GM04504 (cell line): ENCODE data around the gene CACNA1I.

Experiments used
- DNase-seq: peaks from one replicate; pipeline ENCODE4 v3.0.0-alpha.2; 2012; ENCODE audit warnings: low read depth

CACNA1I gene

GRCh38 chr22:39568278-39568981, 2.1 kb upstream of the CACNA1I start:
- no peak for DNase-seq

DNA sequence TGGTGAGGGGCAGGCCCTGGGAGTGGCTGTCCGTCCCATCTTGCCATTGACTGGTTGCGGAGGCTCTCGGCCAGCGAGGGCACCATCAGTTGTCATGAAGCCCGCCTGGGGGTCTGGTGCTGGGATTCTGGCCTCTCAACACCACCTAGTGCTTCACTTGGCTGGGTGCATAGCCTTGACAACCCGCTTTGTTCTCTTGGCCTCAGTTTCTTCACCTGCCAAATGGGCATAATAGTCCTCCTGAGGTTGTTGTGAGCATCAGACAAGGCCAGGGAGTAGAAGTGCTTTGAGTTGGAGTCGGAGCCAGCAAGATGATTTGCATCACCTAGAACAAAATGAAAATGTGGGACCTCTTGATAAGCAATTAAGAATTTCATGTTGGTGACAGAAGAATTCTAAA, 1.5 kb upstream of the CACNA1I start:
- DNase-seq, result no peak

DNA sequence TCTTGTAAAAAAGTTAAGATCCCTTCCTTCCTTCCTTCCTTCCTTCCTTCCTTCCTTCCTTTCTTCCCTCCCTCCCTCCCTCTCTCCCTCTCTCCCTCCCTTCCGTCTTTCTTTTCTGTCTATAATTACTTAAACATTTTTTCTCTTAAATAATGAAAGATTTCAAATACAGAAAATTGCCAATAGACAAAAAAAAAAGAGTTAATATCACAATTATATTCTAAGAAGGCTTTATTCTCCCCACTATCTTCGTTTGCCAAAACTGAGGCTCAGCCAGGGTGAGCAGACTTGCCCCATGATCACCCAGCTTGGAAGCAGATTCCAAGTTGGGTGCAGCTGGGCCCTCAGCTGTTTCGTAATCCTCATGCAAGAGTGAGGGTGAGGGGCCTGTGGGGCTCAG, 327 bp upstream of the CACNA1I start:
- no peak for DNase-seq

- no peak for DNase-seq
Measured at GRCh38 chr22:39571538-39571937, 985 bp downstream of the CACNA1I start.

GRCh38 chr22:39574779-39575551, 4.4 kb downstream of the CACNA1I start:
- peak; percentile 53 for DNase-seq

- DNase-seq, result no peak
Measured at GRCh38 chr22:39575552-39575825, 4.9 kb downstream of the CACNA1I start.

GRCh38 chr22:39576027-39576426, 5.5 kb downstream of the CACNA1I start:
- DNase-seq, result no peak

GRCh38 chr22:39577366-39577765, 6.8 kb downstream of the CACNA1I start:
- no peak for DNase-seq

GRCh38 chr22:39577900-39578299, 7.3 kb downstream of the CACNA1I start:
- DNase-seq, result no peak

DNA sequence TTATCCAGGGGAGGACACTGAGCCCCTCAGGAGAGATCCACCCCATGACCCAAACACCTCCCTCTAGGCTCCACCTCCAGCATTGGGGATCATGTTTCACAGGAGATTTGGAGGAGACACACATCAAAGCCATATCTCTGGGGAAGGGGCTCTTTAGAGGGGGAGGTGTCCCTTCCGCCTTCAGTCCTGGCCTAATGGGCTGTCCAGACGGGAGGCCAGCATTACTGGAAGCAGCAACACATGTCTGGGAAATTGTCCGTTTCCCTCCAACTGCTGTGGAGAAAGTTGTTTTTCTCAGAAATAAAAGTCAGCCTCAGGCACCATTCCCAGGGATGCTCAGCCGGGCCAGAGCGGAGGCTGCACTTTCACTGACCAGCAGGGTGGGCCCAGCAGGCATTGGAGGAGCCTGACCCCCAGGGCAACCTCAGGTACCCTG, 9.5 kb downstream of the CACNA1I start:
- no peak for DNase-seq

GRCh38 chr22:39580795-39581194, 10.2 kb downstream of the CACNA1I start:
- DNase-seq, result no peak

DNA sequence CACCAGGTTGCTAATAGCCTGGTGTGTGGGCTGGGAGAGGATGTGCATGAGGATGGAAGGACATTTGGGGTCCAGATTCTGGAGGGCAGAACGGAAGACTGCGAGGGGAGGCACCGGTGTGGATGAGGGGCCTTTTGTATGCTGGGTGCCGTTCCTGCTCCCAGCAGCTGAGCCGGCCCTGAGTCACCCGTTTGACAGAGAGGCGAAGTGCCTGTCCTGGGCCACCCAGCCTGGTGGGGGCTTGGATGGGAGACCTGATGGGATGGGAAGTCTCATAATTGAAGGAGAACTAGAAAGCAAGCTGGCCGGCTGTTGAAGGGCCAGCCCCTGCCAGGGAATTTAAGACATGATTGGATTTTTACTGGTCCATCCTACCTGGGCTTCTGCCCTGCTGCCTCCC, 10.8 kb downstream of the CACNA1I start:
- no peak for DNase-seq

GRCh38 chr22:39583066-39583667, 12.6 kb downstream of the CACNA1I start:
- DNase-seq, result no peak

- DNase-seq, result no peak
Measured at GRCh38 chr22:39589875-39590274, 19.3 kb downstream of the CACNA1I start.

DNA sequence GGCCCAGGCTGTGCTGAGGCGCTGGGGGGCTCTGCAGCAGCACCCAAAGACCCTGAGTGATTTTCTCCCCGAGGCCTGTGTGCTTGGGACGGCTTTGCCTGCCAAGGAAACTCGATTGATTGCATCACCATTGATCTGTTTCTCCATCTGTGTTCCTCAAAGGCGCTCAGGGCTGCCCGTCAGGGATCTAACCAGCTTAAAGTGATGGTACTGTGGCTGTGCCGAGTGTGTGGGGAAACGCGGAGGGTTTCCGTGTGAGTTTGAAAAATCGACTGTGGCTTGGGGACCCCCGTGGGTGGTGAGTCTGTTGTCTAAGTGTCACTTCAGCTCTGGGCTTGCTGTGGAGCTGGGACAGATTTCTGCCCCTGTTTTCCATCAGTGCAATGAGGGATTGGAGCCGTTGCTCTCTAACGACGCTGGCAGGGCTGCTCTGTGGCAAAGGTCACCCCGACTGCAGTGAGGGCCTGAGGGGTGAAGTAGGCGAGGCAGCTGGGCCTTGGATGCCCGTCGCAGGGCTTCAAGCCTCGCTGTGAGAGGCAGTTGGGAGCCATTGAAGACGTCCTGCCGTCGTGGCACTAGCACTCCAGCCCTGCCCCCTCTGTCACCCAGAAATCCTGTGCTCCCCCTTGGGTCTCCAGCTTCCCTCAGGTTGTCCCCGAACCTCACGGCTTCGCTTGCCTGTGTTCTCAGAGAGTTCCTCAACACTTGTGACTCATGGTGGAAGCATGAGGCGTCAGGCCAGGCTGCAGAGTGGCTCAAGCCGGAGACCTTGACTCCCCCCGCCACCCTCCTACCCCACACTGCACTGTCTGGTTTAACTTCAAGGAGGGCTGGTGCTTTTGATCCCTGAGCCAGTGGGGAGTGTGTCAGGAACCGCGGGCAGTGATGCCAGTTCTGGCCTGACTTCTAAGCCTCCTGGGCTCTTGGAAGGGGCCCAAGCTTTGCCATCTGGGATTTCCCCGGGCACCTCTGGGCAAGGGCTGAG, 21.8 kb downstream of the CACNA1I start:
- DNase-seq, result peak; percentile 53

DNA sequence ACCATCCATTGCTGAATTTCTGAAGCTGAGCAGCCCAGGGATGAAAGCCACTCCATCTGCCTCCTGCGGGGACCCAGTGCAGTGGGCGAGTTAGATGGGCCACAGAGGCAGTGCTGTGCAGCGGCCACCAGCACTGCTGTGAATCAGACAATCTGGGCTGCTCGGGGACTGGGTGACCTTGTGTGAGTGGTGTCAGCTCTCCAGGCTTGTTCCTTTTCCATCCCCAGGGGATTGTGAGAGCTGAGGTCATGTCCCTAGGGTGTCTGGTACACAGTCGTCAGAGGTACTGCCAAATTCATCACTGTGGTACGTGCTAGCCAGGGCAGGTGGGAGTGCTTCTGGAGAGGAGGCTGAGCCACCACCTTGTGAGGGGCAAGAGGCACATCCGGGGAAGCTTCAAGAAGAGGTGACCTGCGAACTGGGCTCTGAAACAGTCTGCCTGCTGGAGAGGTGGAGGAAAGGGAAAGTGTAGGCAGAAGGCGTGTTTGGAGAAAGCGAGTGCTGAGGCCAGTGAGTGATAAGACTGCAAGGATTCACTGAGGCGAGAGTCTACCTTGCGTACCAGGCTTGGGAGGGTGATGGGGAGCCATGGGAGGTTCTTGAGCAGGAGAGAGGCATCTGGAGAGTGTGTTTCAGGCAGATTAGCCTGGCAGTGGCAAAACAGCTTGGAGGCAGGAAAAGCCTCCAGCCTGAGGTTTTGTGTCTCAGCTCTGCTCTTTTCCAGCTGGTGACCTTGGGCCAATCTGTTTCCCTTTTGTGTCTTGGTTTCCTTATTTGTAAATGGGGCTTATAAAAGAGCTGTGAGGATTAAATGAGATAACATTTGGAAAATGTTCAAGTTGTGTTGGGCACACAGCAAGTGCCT, 22.7 kb downstream of the CACNA1I start:
- no peak for DNase-seq

- no peak for DNase-seq
Measured at GRCh38 chr22:39593931-39594285, 23.4 kb downstream of the CACNA1I start.

DNA sequence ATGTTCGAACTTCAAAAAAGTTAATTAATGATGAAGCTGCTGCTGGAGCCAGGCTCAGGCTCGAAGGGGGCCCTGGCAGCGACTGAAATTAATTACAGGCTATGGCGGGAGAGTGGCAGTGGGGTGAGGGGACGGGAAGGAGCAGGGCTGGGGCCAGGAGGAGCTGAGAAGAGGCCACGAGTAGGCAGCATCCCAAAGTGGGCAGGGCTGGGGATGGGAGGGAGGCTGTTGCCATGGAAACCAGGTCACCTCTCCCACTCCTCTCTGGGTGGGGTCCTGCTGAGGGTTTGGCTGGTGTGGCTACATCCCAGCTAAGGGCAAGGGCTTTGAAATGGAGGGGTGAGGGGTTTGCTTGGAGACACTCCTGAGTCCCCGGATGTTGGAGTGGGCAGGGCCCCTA, 23.9 kb downstream of the CACNA1I start:
- no peak for DNase-seq

DNA sequence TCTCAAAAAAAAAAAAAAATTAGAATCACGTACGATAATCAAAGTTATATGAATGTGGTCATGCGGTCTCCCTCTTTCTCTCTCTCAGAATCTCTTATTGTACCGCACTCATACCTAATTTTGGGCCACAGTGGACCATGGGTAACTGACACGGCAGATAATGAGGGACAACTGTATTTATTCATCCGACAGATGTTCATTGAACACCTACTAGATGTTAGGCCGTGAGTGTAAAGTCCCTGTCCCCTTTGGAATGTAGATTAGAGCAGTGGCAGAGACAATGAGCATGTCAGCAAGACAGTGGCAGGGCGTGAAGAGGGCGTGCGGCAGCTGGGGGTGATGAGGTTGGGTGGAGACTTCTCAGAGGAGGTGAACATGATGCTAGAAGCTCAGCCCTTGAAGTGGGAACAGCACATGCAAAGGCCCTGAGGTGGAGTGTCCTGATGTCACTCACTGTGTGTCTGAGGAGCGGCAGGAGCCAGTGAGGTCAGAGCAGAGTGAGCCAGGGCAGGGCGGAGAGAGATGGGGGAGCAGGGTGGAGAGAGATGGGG, 25.1 kb downstream of the CACNA1I start:
- DNase-seq, result no peak

DNA sequence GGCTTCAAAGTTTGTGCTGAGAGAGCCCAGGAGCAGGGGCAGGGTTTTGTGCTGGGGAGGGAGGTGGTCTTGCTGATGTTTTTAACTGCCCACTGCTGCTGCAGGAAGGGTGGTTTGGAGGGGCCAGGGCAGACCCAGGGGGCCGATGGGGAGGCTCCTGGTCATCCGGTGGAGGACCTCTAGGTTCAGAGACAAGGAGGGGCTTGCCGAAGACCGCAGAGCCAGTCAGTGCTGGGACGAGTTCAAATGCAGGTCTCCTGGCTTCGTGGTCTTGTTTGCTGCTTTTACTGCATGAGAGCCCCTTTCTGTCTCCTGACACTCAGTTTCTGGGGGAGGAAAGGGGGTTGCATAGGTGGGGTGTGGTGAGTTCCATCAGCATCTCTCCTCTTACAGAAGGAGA, 26.0 kb downstream of the CACNA1I start:
- DNase-seq, result no peak

GRCh38 chr22:39597236-39597869, 26.8 kb downstream of the CACNA1I start:
- no peak for DNase-seq
